Endothelial cell of umbilical vein (primary cell): ENCODE data around the gene RFWD3. TPM values are rescaled to one million over a fixed set of nuclear protein-coding genes. Genes with fewer than 3 reads are reported as not detected.
A peak's percentile ranks its signal among the peaks of the same experiment; 100 is the strongest.

Source experiments
- BruUV-seq: library from RNA; stranded (reverse); fragments of 400-500 nt; replicated peaks from 2 replicates; lab custom pipeline; 2021; lab: Mats Ljungman, UMichigan
- CTCF ChIA-PET: fragments of 300-600, 350-600 bp; sonication (Branson Sonifier 250); formaldehyde crosslinking; loops from one replicate; lab custom pipeline; 2021; ENCODE audit warnings: antibody characterized with exemption, inconsistent platforms; lab: Charles Lee
- POLR2A ChIA-PET: fragments of 300-600, 350-600 bp; sonication (Branson Sonifier 250); formaldehyde crosslinking; loops from one replicate; lab custom pipeline; 2021; ENCODE audit warnings: antibody characterized with exemption, inconsistent platforms; lab: Charles Lee
- DNase-seq: peaks from one replicate; pipeline ENCODE4 v3.0.0-alpha.2; 2011; ENCODE audit warnings: low read depth, low spot score
- FAIRE-seq: peaks from 2 replicates; lab custom pipeline; 2011; peaks lifted over from hg19 to GRCh38; lab: Jason Lieb, UNC
- H2AFZ ChIP-seq: 2 replicates; pipeline ENCODE4 v1.6.0; 2012; ENCODE audit warnings: low read depth, low read length, control low read depth, inconsistent platforms
- H3K27ac ChIP-seq: 2 replicates; pipeline ENCODE4 v1.5.1; 2011; ENCODE audit warnings: low read depth, mild to moderate bottlenecking, control low read depth, low read length, moderate library complexity; ENCODE audit not compliant: insufficient read depth
- H3K27me3 ChIP-seq, 2 experiments: 2 replicates each; pipeline versions ENCODE4 v1.6.0 to v1.6.1; 2011; ENCODE audit warnings: low read length in 2 of 2, mixed read lengths in 1 of 2; ENCODE audit not compliant: control insufficient read depth in 2 of 2, insufficient read depth in 2 of 2
- H3K36me3 ChIP-seq, 2 experiments: 2 replicates in 1 of 2; 3 replicates in 1 of 2; pipeline ENCODE4 v1.5.1; 2011; ENCODE audit warnings: low read length in 2 of 2, mild to moderate bottlenecking in 1 of 2, moderate library complexity in 1 of 2; ENCODE audit not compliant: control insufficient read depth in 2 of 2, insufficient read depth in 2 of 2; ENCODE audit errors: extremely low read depth in 1 of 2
- H3K4me1 ChIP-seq: 3 replicates; pipeline ENCODE4 v1.5.1; 2011; ENCODE audit warnings: mild to moderate bottlenecking, low read length; ENCODE audit not compliant: control insufficient read depth, insufficient read depth; ENCODE audit errors: extremely low read depth
- H3K4me2 ChIP-seq: 2 replicates; pipeline ENCODE4 v1.6.1; 2011; ENCODE audit warnings: low read length, control low read depth, mixed read lengths; ENCODE audit not compliant: insufficient read depth
- H3K4me3 ChIP-seq, 3 experiments: fragments of 200-600 bp in 1 of 3; sonication (generic), shearing (Covaris generic) in 1 of 3; replicated peaks in 1 of 3; 2 replicates each; pipeline ENCODE4 v1.5.1; 2011 to 2016; ENCODE audit warnings: control low read depth in 3 of 3, low read length in 3 of 3, mild to moderate bottlenecking in 2 of 3, inconsistent platforms in 1 of 3, low read depth in 1 of 3, moderate library complexity in 1 of 3; ENCODE audit not compliant: insufficient read depth in 1 of 3
- H3K79me2 ChIP-seq: 2 replicates; pipeline ENCODE4 v1.6.0; 2012; ENCODE audit warnings: low read length, inconsistent platforms; ENCODE audit not compliant: control insufficient read depth, insufficient read depth
- H3K9ac ChIP-seq: replicated peaks from 2 replicates; pipeline ENCODE3; 2011; ENCODE audit warnings: low read length, control low read depth; ENCODE audit not compliant: insufficient read depth; ENCODE audit errors: extremely low read depth
- H3K9me1 ChIP-seq: replicated peaks from 3 replicates; pipeline ENCODE4 v1.6.0; 2011; ENCODE audit warnings: mild to moderate bottlenecking, low read length; ENCODE audit not compliant: control insufficient read depth, insufficient read depth; ENCODE audit errors: extremely low read depth
- H3K9me3 ChIP-seq: replicated peaks from 2 replicates; pipeline ENCODE4 v1.5.1; 2012; ENCODE audit warnings: low read length, inconsistent platforms; ENCODE audit not compliant: control insufficient read depth, insufficient read depth
- H4K20me1 ChIP-seq: replicated peaks from 2 replicates; pipeline ENCODE3; 2011; ENCODE audit warnings: mild to moderate bottlenecking, low read length; ENCODE audit not compliant: control insufficient read depth, insufficient read depth; ENCODE audit errors: extremely low read depth
- CTCF ChIP-seq, 2 donors: IDR thresholded peaks; 1 replicate in 1 of 2; 2 replicates in 1 of 2; pipeline ENCODE4 v1.5.1; 2011; ENCODE audit warnings: low read length in 2 of 2, mild to moderate bottlenecking in 2 of 2, moderate library complexity in 2 of 2, control low read depth in 1 of 2, inconsistent platforms in 1 of 2, low read depth in 1 of 2; ENCODE audit not compliant: insufficient read depth in 1 of 2; ENCODE audit errors: extremely low read depth in 1 of 2
- FOS ChIP-seq: IDR thresholded peaks from 2 replicates; pipeline ENCODE4 v1.6.1; 2011; ENCODE audit warnings: mild to moderate bottlenecking, low read length, moderate library complexity, borderline replicate concordance; ENCODE audit not compliant: insufficient read depth
- GATA2 ChIP-seq: IDR thresholded peaks from 2 replicates; pipeline ENCODE4 v1.7.0; 2011; ENCODE audit warnings: low read depth, mild to moderate bottlenecking, moderate library complexity, mixed read lengths, low read length; ENCODE audit not compliant: insufficient read length, insufficient read depth
- JUN ChIP-seq: IDR thresholded peaks from 2 replicates; pipeline ENCODE4 v1.6.1; 2011; ENCODE audit warnings: borderline replicate concordance, low read depth; ENCODE audit not compliant: insufficient read length, insufficient read depth
- MAX ChIP-seq: IDR thresholded peaks from 2 replicates; pipeline ENCODE4 v1.6.1; 2011; ENCODE audit not compliant: insufficient read depth, insufficient read length
- MYC ChIP-seq: IDR thresholded peaks from one replicate; pipeline ENCODE4 v1.6.1; 2011; ENCODE audit warnings: mild to moderate bottlenecking, low read depth, low read length
- POLR2A ChIP-seq: IDR thresholded peaks from 2 replicates; pipeline ENCODE4 v1.6.1; 2012; ENCODE audit warnings: low read depth, mild to moderate bottlenecking, control low read depth, low read length
- POLR2AphosphoS5 ChIP-seq: IDR thresholded peaks from 2 replicates; pipeline ENCODE4 v1.6.1; 2012; ENCODE audit warnings: low read depth, mild to moderate bottlenecking, control low read depth, low read length, moderate library complexity; ENCODE audit not compliant: insufficient read depth
- dilution Hi-C: fragments of 300-500 bp; cut with MboI; formaldehyde crosslinking; loops from one replicate; pipeline ENCODE4 v1.15.0; 2019; ENCODE audit warnings: low sequenced_read_pairs; ENCODE audit not compliant: extremely low pct_ligation_motif_present
- intact Hi-C: fragments of 100-400 bp; cut with micrococcal nuclease; formaldehyde crosslinking; loops from one replicate; pipeline ENCODE4 v1.10.0; 2022
- polyA plus RNA-seq, 4 experiments: library from polyadenylated mRNA; depleted of rRNA in 3 of 4; stranded (reverse) in 3 of 4; unstranded in 1 of 4; fragments of >200 nt; gene quantifications; 2 replicates each; pipeline versions ENCODE4 v1.2.1 to v1.2.3, GENCODE V29; 2011 to 2012; ENCODE audit warnings: missing spikeins in 1 of 4
- total RNA-seq: library from RNA; stranded (reverse); gene quantifications from 2 replicates; pipeline ENCODE4 v1.2.3, GENCODE V29; 2021

RFWD3 gene
- total and polyA plus RNA-seq, 2 donors (not counting 3 experiments of a cell fraction or from before 2014, with no cell fraction given), result 27.3 to 51.6 TPM

GRCh38 chr16:74605332-74605731 lies 61.3 kb downstream of the RFWD3 start:
- ChIA-PET POLR2A (interaction anchor here (0.7 kb wide), 1 partner anchor 445 kb away, joined by 14 read pairs; no protein-coding TSS in a partner anchor), CTCF (no interaction called here)
- Histone ChIP-seq H3K9me3 (no peaks in the 10 kb centered on the region), H3K27me3 (no peaks in the 10 kb centered on the region), H3K79me2 (peaks cover 61% of the 10 kb centered on the region), H3K27ac (no peak overlapping the region), H4K20me1 (no peaks in the 10 kb centered on the region), H3K9me1 (peaks cover 3% of the 10 kb centered on the region), H3K36me3 (no peaks in the 10 kb centered on the region), H3K4me3 (peak overlapping the region; percentile 79 to 86 (median 85)), H3K9ac (peak overlapping the region; percentile 91), H2AFZ (no peak overlapping the region), H3K4me2 (peak overlapping the region; percentile 95), H3K4me1 (peaks cover 36% of the 10 kb centered on the region)
- dilution Hi-C loops (no loop called here), intact Hi-C loops (loop anchor here (5.0 kb wide), 2 partner anchors 103 to 308 kb away; partner anchors contain the start of gene PSMD7)
- no TSS peak for BruUV-seq
- TF ChIP-seq CTCF (IDR thresholded peaks at IDR 0.05; ENCODE audit: extremely low read depth in 1 of 2, insufficient read depth in 1 of 2, low read depth in 1 of 2, low read length in 2 of 2), result no peak
- no peak for TF ChIP-seq GATA2
- no peak for TF ChIP-seq JUN
- TF ChIP-seq MAX, result no peak
- TF ChIP-seq POLR2A, result no peak
- TF ChIP-seq MYC, result no peak
- no peak for TF ChIP-seq POLR2AphosphoS5
- no peak for TF ChIP-seq FOS
- peak; percentile 37 for DNase-seq
- FAIRE-seq, result no peak
